ENCODE measurements around the gene SLF2.

DNA sequence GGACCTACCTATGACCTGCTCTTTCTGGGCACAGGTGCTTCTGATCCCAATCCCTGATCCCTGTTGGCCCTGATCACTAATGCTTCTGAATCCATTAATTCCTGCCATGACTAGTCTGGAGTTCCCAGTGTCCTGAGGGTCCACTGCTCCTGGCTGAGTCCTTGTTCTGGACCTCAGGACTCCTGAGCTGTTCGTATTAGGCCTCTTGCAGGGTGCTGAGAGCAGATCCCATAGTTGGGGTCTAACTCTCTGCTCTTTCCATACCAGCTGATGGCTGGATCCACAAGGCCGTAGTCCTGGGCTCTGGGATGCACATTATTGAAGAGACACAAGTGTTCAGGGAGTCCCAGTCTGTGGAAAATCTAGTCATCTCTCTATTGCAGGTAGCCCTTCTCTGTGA is 67.5 kb downstream of the SLF2 start:
- TF ChIP-seq CTCF (IDR thresholded peaks at IDR 0.05; ENCODE audit: low read depth, low read length, missing input control) (no peak), SP1 (IDR thresholded peaks at IDR 0.05) (no peak), YY1 (IDR thresholded peaks at IDR 0.05) (no peak), RAD21 (IDR thresholded peaks at IDR 0.05) (no peak)
- TF ChIP-seq, protein P1, sequence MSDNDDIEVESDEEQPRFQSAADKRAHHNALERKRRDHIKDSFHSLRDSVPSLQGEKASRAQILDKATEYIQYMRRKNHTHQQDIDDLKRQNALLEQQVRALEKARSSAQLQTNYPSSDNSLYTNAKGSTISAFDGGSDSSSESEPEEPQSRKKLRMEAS (IDR thresholded peaks at IDR 0.05), result no peak
- TF ChIP-seq, protein P2, sequence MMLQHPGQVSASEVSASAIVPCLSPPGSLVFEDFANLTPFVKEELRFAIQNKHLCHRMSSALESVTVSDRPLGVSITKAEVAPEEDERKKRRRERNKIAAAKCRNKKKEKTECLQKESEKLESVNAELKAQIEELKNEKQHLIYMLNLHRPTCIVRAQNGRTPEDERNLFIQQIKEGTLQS (IDR thresholded peaks at IDR 0.05), result no peak
- TF ChIP-seq, protein P3, sequence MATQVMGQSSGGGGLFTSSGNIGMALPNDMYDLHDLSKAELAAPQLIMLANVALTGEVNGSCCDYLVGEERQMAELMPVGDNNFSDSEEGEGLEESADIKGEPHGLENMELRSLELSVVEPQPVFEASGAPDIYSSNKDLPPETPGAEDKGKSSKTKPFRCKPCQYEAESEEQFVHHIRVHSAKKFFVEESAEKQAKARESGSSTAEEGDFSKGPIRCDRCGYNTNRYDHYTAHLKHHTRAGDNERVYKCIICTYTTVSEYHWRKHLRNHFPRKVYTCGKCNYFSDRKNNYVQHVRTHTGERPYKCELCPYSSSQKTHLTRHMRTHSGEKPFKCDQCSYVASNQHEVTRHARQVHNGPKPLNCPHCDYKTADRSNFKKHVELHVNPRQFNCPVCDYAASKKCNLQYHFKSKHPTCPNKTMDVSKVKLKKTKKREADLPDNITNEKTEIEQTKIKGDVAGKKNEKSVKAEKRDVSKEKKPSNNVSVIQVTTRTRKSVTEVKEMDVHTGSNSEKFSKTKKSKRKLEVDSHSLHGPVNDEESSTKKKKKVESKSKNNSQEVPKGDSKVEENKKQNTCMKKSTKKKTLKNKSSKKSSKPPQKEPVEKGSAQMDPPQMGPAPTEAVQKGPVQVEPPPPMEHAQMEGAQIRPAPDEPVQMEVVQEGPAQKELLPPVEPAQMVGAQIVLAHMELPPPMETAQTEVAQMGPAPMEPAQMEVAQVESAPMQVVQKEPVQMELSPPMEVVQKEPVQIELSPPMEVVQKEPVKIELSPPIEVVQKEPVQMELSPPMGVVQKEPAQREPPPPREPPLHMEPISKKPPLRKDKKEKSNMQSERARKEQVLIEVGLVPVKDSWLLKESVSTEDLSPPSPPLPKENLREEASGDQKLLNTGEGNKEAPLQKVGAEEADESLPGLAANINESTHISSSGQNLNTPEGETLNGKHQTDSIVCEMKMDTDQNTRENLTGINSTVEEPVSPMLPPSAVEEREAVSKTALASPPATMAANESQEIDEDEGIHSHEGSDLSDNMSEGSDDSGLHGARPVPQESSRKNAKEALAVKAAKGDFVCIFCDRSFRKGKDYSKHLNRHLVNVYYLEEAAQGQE (IDR thresholded peaks at IDR 0.05), result no peak

Measured in liver (tissue), 3 donors.